Measurements from ENCODE around the gene MALT1.

DNA sequence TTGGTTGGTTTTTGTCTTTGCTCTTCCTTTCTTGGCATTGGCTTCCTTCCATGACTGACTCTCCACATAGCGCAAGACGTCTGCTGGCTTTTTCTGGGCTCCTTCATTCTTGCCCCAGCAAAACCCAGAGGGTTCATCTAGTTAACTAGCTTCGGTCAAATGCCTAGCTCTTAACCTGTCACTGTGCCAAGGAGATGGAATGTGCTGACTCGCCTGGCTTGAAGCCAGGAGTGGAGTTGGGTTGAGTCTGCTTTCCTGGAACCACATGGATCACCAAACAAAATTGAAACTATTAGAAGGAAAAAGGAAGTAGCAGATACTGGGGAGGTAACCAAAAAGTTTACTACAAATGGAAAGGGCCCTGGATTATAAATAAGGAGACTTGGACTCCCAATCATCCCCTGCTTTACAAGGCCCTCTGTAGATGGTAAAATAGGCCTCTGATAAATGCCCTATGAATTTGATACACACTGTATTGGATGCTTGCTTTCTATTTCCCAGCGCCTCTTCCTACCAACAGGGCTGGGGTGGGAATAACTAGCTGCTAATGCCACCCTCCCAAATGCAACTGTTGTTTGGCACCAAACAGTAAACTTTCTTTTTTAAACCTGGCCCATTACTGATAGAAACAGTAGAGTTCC, 11.3 kb downstream of the MALT1 start:
- TF ChIP-seq POLR2A (IDR thresholded peaks at IDR 0.05; ENCODE audit: low read depth, low read length): no peak
- TF ChIP-seq TAF1 (IDR thresholded peaks at IDR 0.05; ENCODE audit: low read depth, low read length): no peak
- TF ChIP-seq POLR2AphosphoS5 (IDR thresholded peaks at IDR 0.05; ENCODE audit: low read depth, low read length): no peak
